ENCODE measurements around the gene SH2D7. TPM values are rescaled to one million over a fixed set of nuclear protein-coding genes. Genes with fewer than 3 reads are reported as not detected.

Gene SH2D7
- total RNA-seq, 1 donor from 2014 or later = not detected

- ATAC-seq (no peak), DNase-seq (ENCODE audit: low spot score) (no peak)
Measured at GRCh38 chr15:78059110-78059839, 33.1 kb upstream of the SH2D7 start.

- DNase-seq (ENCODE audit: low spot score) = no peak
- no peak for ATAC-seq
Measured at GRCh38 chr15:78060232-78060631, 32.1 kb upstream of the SH2D7 start.

GRCh38 chr15:78061963-78062427, 30.4 kb upstream of the SH2D7 start:
- DNase-seq (ENCODE audit: low spot score) (no peak), ATAC-seq (peak; percentile 17)

- DNase-seq (ENCODE audit: low spot score) = no peak
- ATAC-seq = no peak
Measured at GRCh38 chr15:78063217-78063616, 29.1 kb upstream of the SH2D7 start.

GRCh38 chr15:78063970-78064385, 28.4 kb upstream of the SH2D7 start:
- ATAC-seq (no peak), DNase-seq (ENCODE audit: low spot score) (no peak)

- ATAC-seq = no peak
- no peak for DNase-seq (ENCODE audit: low spot score)
Measured at GRCh38 chr15:78064544-78064943, 27.8 kb upstream of the SH2D7 start.

- ATAC-seq = peak; percentile 79
- peak; percentile 92 for DNase-seq (ENCODE audit: low spot score)
Measured at GRCh38 chr15:78065284-78065872, 27.0 kb upstream of the SH2D7 start.

GRCh38 chr15:78065973-78066946, 26.1 kb upstream of the SH2D7 start:
- ATAC-seq (no peak), DNase-seq (ENCODE audit: low spot score) (no peak)

- DNase-seq (ENCODE audit: low spot score) = peak; percentile 73
- peak; percentile 55 for ATAC-seq
Measured at GRCh38 chr15:78067328-78068228, 24.8 kb upstream of the SH2D7 start.

- no peak for DNase-seq (ENCODE audit: low spot score)
- no peak for ATAC-seq
Measured at GRCh38 chr15:78069052-78069414, 23.3 kb upstream of the SH2D7 start.

- no peak for DNase-seq (ENCODE audit: low spot score)
- no peak for ATAC-seq
Measured at GRCh38 chr15:78069462-78070029, 22.8 kb upstream of the SH2D7 start.

GRCh38 chr15:78070049-78070700, 22.2 kb upstream of the SH2D7 start:
- peak; percentile 40 for DNase-seq (ENCODE audit: low spot score)
- ATAC-seq = no peak

- ATAC-seq (no peak), DNase-seq (ENCODE audit: low spot score) (no peak)
Measured at GRCh38 chr15:78071383-78071782, 21.0 kb upstream of the SH2D7 start.

- DNase-seq (ENCODE audit: low spot score) (peak; percentile 75), ATAC-seq (peak; percentile 61)
Measured at GRCh38 chr15:78072080-78072892, 20.1 kb upstream of the SH2D7 start.

GRCh38 chr15:78073046-78073787, 19.1 kb upstream of the SH2D7 start:
- ATAC-seq (no peak), DNase-seq (ENCODE audit: low spot score) (no peak)

- ATAC-seq (peak; percentile 53), DNase-seq (ENCODE audit: low spot score) (peak; percentile 52)
Measured at GRCh38 chr15:78075490-78076230, 16.7 kb upstream of the SH2D7 start.

Measured in left lobe of liver (tissue), 2 donors.